Gastroesophageal sphincter (tissue), 4 donors: Measurements from ENCODE around the gene GSG1L. TPM values are rescaled to one million over a fixed set of nuclear protein-coding genes. Genes with fewer than 3 reads are reported as not detected.

Experiments used
- ATAC-seq: fragments of 150-250 bp; one replicate; pipeline ENCODE4 v1.9.1; 2016; ENCODE audit warnings: mild to moderate bottlenecking, moderate library complexity
- H3K27ac ChIP-seq, 4 donors: fragments of 200-600 bp; sonication (generic) in 3 of 4; 1 replicate in 3 of 4; 2 replicates in 1 of 4; pipeline ENCODE4 v1.5.1; 2016 to 2019
- H3K27me3 ChIP-seq: fragments of 200-600 bp; sonication (generic); one replicate; pipeline ENCODE4 v1.5.1; 2019
- H3K36me3 ChIP-seq, 2 donors: fragments of 200-600 bp; sonication (generic); one replicate each; pipeline ENCODE4 v1.5.1; 2019; ENCODE audit warnings: control low read depth in 1 of 2
- H3K4me1 ChIP-seq, 3 donors: fragments of 200-600 bp; sonication (generic); 1 replicate in 2 of 3; 2 replicates in 1 of 3; pipeline ENCODE4 v1.5.1; 2016 to 2019; ENCODE audit warnings: control low read depth in 2 of 3
- H3K4me3 ChIP-seq, 2 donors: fragments of 200-600 bp; sonication (generic); one replicate each; pipeline ENCODE4 v1.5.1; 2019; ENCODE audit warnings: mild to moderate bottlenecking in 1 of 2, moderate library complexity in 1 of 2
- H3K9me3 ChIP-seq, 3 donors: fragments of 200-600 bp; sonication (generic); one replicate each; pipeline ENCODE4 v1.5.1; 2017 to 2019; ENCODE audit warnings: control low read depth in 2 of 3
- EP300 ChIP-seq: sonication (generic); formaldehyde crosslinking; IDR thresholded peaks from one replicate; pipeline ENCODE4 v1.6.1; 2017; ENCODE audit warnings: antibody characterized with exemption, mild to moderate bottlenecking
- POLR2A ChIP-seq, 2 donors: fragments of 450-650 bp; IDR thresholded peaks; one replicate each; pipeline ENCODE4 v1.6.1; 2017; ENCODE audit warnings: antibody characterized with exemption in 2 of 2, mild to moderate bottlenecking in 2 of 2, moderate library complexity in 1 of 2
- POLR2AphosphoS5 ChIP-seq: sonication (generic); formaldehyde crosslinking; IDR thresholded peaks from one replicate; pipeline ENCODE4 v1.6.1; 2017; ENCODE audit warnings: antibody characterized with exemption
- WGBS, 2 donors: methylation state at CpG; one replicate each; pipeline ENCODE4 v1.1.5; 2018; ENCODE audit warnings: low coverage in 1 of 2; 5-methylcytosine and 5-hydroxymethylcytosine counted together
- total RNA-seq, 4 donors: library from RNA; depleted of rRNA; stranded (reverse); fragments of >200 nt; gene quantifications; one replicate each; pipeline ENCODE4 v1.1.0, GENCODE V29; 2016
- TF ChIP-seq, protein P1 (sequence below), 4 experiments: fragments of 200-600 bp in 2 of 4; fragments of 450-650 bp in 2 of 4; sonication (generic) in 1 of 4; IDR thresholded peaks; one replicate each; pipeline ENCODE4 v1.5.1; 2017 to 2019; ENCODE audit warnings: antibody characterized with exemption in 4 of 4, mild to moderate bottlenecking in 2 of 4, moderate library complexity in 2 of 4

Gene GSG1L
- total RNA-seq, 4 donors from 2014 or later, result 1.0 TPM; not detected in 3

DNA sequence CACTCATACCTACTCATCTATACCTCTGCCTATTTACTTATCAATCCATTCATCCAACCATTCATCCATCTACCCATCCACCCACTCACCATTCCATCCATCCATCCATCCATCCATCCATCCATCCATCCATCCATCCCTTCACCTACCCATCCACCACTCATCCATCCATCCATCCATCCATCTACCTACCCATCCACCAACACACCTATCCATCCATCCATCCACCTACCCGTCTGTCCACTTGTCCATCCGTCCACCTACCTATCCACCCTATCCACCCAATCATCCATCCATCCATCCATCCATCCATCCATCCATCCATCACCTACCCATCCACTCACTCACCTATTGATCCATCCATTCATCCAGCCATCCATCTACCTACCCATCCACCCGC lies 235.7 kb downstream of the GSG1L start:
- no peak overlapping the region for H3K4me3 ChIP-seq
- 70 to 74% methylated on average over 3 of the region's 3 CpGs for WGBS, 2 donors
- H3K36me3 ChIP-seq, result no peaks in the 10 kb centered on the region
- peaks cover 10% of the 10 kb centered on the region for H3K27me3 ChIP-seq
- no peak for ATAC-seq
- peaks cover 0 to 21% (median 0%) of the 10 kb centered on the region in 3 donors for H3K9me3 ChIP-seq
- no peak for TF ChIP-seq POLR2A (IDR thresholded peaks at IDR 0.05)
- no peak for TF ChIP-seq POLR2AphosphoS5
- TF ChIP-seq, protein P1, sequence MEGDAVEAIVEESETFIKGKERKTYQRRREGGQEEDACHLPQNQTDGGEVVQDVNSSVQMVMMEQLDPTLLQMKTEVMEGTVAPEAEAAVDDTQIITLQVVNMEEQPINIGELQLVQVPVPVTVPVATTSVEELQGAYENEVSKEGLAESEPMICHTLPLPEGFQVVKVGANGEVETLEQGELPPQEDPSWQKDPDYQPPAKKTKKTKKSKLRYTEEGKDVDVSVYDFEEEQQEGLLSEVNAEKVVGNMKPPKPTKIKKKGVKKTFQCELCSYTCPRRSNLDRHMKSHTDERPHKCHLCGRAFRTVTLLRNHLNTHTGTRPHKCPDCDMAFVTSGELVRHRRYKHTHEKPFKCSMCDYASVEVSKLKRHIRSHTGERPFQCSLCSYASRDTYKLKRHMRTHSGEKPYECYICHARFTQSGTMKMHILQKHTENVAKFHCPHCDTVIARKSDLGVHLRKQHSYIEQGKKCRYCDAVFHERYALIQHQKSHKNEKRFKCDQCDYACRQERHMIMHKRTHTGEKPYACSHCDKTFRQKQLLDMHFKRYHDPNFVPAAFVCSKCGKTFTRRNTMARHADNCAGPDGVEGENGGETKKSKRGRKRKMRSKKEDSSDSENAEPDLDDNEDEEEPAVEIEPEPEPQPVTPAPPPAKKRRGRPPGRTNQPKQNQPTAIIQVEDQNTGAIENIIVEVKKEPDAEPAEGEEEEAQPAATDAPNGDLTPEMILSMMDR (IDR thresholded peaks at IDR 0.05), result no peak
- no peak for TF ChIP-seq EP300
- H3K4me1 ChIP-seq, result no peaks in the 10 kb centered on the region
- H3K27ac ChIP-seq, result no peak overlapping the region

DNA sequence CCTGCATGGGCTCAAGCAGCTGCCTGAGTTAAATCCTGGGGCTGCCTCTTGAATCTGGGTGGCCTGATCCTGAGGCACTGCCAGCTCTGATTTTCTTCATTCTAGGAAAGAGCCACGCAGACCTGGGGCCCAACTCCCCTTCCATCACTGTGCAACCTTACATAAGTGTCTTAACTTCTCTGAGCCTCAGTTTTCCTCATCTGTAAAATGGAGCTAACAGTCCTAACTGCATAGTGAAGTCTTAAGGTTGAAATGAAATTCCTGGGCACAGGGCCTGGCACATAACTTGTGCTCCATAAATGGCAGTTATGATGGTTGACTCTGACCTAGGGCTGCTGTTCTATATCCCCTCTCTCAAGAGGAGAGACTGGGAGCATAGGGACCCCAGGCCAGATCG lies 236.6 kb downstream of the GSG1L start:
- WGBS, 2 donors, result 50 to 93% methylated on average over 1 to 2 of the region's 2 CpGs
- TF ChIP-seq POLR2AphosphoS5 (no peak), POLR2A (IDR thresholded peaks at IDR 0.05) (no peak), EP300 (no peak)
- TF ChIP-seq, protein P1 (IDR thresholded peaks at IDR 0.05), result no peak
- Histone ChIP-seq H3K4me3 (no peak overlapping the region), H3K36me3 (no peaks in the 10 kb centered on the region), H3K4me1 (no peaks in the 10 kb centered on the region), H3K27ac (no peak overlapping the region), H3K27me3 (peaks cover 10% of the 10 kb centered on the region), H3K9me3 (peaks cover 0 to 21% (median 0%) of the 10 kb centered on the region in 3 donors)
- ATAC-seq, result no peak

DNA sequence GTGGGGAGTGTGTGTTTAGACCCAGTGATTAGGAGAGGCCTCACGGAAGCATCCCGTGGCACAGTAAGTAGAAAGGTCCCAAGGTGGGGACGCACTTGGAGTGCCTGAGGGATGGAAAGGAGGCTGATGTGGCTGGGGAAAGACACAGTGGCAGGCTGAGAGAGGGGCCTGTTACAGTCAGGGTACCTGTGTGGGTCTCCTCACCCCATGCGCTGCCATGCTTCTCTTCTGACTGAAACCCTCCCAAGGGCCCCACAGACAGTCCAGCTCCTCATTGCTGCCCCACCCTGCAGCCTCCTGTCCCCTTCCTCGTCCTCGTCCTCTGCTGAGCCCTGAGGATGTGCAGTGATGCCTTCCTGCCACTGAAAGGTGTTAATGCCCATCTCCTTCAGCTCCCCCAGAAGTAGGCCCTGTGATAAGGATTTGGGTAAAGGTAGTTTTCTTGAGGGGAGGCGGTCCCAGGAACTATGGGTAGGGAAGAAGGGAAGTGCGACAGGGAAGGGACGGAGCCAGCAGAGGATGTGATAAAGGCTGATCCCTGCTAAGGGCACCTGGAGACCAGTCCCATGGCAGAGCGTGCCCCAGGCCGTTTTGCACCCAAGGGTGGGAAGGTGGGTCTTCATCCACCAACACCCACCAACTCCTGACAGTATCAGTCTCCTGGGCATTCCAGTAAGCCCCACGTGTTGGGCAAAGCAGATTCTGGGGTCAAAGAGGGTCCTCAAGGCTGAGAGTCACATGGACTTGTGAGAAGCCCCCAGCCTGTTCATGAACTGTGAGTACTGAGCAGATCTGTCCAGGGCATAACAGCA lies 237.2 kb downstream of the GSG1L start:
- WGBS, 2 donors, result 65 to 100% methylated on average over 2 to 8 of the region's 12 CpGs
- Histone ChIP-seq H3K4me1 (no peaks in the 10 kb centered on the region), H3K36me3 (no peaks in the 10 kb centered on the region), H3K4me3 (no peak overlapping the region), H3K27me3 (peaks cover 15% of the 10 kb centered on the region), H3K27ac (no peak overlapping the region), H3K9me3 (peaks cover 0 to 18% (median 0%) of the 10 kb centered on the region in 3 donors)
- TF ChIP-seq POLR2AphosphoS5 (no peak), POLR2A (IDR thresholded peaks at IDR 0.05) (no peak), EP300 (no peak)
- TF ChIP-seq, protein P1 (IDR thresholded peaks at IDR 0.05), result no peak
- ATAC-seq, result no peak

DNA sequence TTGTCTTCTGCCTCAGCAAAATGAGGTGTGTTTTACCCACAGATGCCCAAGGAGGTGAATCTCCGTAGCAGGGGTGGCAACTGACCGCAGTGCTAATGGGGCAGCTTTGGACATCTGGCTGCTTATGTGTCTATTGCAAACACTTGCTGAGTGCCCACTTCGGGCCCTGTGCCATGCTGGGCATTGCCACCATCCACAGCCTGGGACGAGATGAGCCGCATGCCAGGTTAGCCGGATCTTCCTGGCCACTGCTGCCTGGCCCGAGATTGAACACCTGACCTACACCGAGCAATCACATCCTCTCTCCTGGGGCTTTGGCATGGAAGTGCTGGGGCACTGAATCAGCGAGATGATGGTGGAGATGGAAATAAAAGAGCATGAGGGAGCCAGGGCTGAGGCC lies 238.7 kb downstream of the GSG1L start:
- TF ChIP-seq, protein P1 (IDR thresholded peaks at IDR 0.05), result no peak
- TF ChIP-seq EP300, result no peak
- TF ChIP-seq POLR2A (IDR thresholded peaks at IDR 0.05), result no peak
- no peak for TF ChIP-seq POLR2AphosphoS5
- no peaks in the 10 kb centered on the region for H3K4me1 ChIP-seq
- no peaks in the 10 kb centered on the region for H3K36me3 ChIP-seq
- no peak for ATAC-seq
- H3K27me3 ChIP-seq, result peaks cover 20% of the 10 kb centered on the region
- peaks cover 0 to 4% (median 0%) of the 10 kb centered on the region in 3 donors for H3K9me3 ChIP-seq
- H3K27ac ChIP-seq, result no peak overlapping the region
- WGBS, 2 donors, result 92% methylated on average over 2 of the region's 9 CpGs; no CpG with 5 or more reads in 1 of the 2 donors
- no peak overlapping the region for H3K4me3 ChIP-seq

DNA sequence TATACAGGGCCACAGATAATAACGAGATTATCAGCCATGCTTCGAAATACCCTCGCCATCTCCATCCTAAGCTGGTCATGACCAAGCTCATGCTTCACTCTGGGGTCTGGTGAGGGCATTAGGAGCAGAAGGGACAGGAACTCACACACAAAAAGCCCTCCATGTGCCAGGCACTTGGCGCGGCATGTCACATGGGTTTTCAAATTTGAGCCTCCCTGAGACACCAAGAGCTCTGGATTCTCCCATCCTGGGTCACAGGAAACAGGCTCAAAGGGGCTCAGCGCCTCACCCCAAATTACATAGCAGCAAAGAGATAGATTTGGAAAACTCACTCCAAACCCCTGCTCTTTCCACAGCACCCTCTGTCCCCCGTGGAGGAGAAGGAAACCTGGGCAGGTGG lies 239.5 kb downstream of the GSG1L start:
- Histone ChIP-seq H3K9me3 (no peaks in the 10 kb centered on the region), H3K27me3 (peaks cover 25% of the 10 kb centered on the region), H3K27ac (no peak overlapping the region), H3K4me1 (no peaks in the 10 kb centered on the region), H3K4me3 (no peak overlapping the region), H3K36me3 (no peaks in the 10 kb centered on the region)
- 81 to 97% methylated on average over 4 of the region's 7 CpGs for WGBS, 2 donors
- TF ChIP-seq, protein P1 (IDR thresholded peaks at IDR 0.05), result no peak
- TF ChIP-seq POLR2A (IDR thresholded peaks at IDR 0.05), result no peak
- TF ChIP-seq POLR2AphosphoS5, result no peak
- no peak for TF ChIP-seq EP300
- ATAC-seq, result no peak
